ENCODE data around the gene ZNRF2. TPM values are rescaled to one million over a fixed set of nuclear protein-coding genes. Genes with fewer than 3 reads are reported as not detected.

Gene ZNRF2
- total RNA-seq, result 10 to 100 TPM; 35.0 to 43.7 (median 36.3) TPM
- 31.6 TPM for total RNA-seq (2013)

GRCh38 chr7:30284298-30285066 lies at the start of gene ZNRF2:
Gene ZNRF2, plus strand, starts transcription at chr7:30284597. Its CDS starts 761 bp downstream, at chr7:30285358.
- H3K4me3 Mint-ChIP-seq, result peak within 1 kb of the TSS; percentile 84
- intact Hi-C loops (cut with micrococcal nuclease), result loop anchor here (1.0 to 10.0 kb wide), 5 partner anchors 38 to 258 kb away; partner anchors contain the start of genes FKBP14 and MTURN
- peak; percentile 25 for TF ChIP-seq CTCF (IDR thresholded peaks at IDR 0.05)
- peak; percentile 96 to 100 for DNase-seq
- H3K36me3 Mint-ChIP-seq, result peaks cover 13% of the 10 kb centered on the region
- peak within 1 kb of the TSS; percentile 65 for H3K4me3 ChIP-seq (ENCODE audit: low read length)
- peaks cover 0 to 9% of the 10 kb centered on the region in 2 donors for H3K9me3 Mint-ChIP-seq
- H3K4me1 ChIP-seq (ENCODE audit: control insufficient read depth, insufficient read depth, low read length), result peaks cover 8% of the 10 kb centered on the region
- ATAC-seq, result peak; percentile 81 to 94 (median 83)
- peaks cover 52 to 53% of the 10 kb centered on the region in 2 donors for H3K4me1 Mint-ChIP-seq
- H3K27me3 Mint-ChIP-seq (ENCODE audit: low read depth in 2 of 2), result no peaks in the 10 kb centered on the region
- under 1% methylated on average over 90 of the region's 96 CpGs for WGBS (ENCODE audit: insufficient coverage)
- peaks cover 2% of the 10 kb centered on the region for H3K9me3 ChIP-seq (ENCODE audit: control insufficient read depth, insufficient read depth, low read length)
- no peaks in the 10 kb centered on the region for H3K27me3 ChIP-seq (ENCODE audit: control insufficient read depth, insufficient read depth, low read length)
- H3K27ac ChIP-seq (ENCODE audit: low read length), result peak within 1 kb of the TSS; percentile 90
- H3K36me3 ChIP-seq (ENCODE audit: control insufficient read depth, insufficient read depth, low read length), result no peaks in the 10 kb centered on the region
- H3K27ac Mint-ChIP-seq, result peak within 1 kb of the TSS; percentile 89 to 98

- H3K9me3 ChIP-seq (ENCODE audit: control insufficient read depth, insufficient read depth, low read length), result no peaks in the 10 kb centered on the region
- no peak overlapping the region for H3K27ac Mint-ChIP-seq
- peaks cover 12 to 14% of the 10 kb centered on the region in 2 donors for H3K27me3 Mint-ChIP-seq (ENCODE audit: low read depth in 2 of 2)
- H3K27ac ChIP-seq (ENCODE audit: low read length), result no peak overlapping the region
- H3K4me1 Mint-ChIP-seq, result peaks cover 9 to 15% of the 10 kb centered on the region in 2 donors
- no peaks in the 10 kb centered on the region for H3K9me3 Mint-ChIP-seq
- no peak overlapping the region for H3K4me3 ChIP-seq (ENCODE audit: low read length)
- 66% methylated on average over 1 of the region's 1 CpG for whole genome bisulfite sequencing (ENCODE audit: insufficient coverage)
- no peaks in the 10 kb centered on the region for H3K36me3 Mint-ChIP-seq
- intact Hi-C loops (cut with micrococcal nuclease), result no loop called here
- no peak overlapping the region for H3K4me3 Mint-ChIP-seq
- DNase-seq (no peak), ATAC-seq (peak; percentile 42 to 50 (median 44))
- H3K36me3 ChIP-seq (ENCODE audit: control insufficient read depth, insufficient read depth, low read length), result no peaks in the 10 kb centered on the region
- H3K4me1 ChIP-seq (ENCODE audit: control insufficient read depth, insufficient read depth, low read length), result peaks cover 10% of the 10 kb centered on the region
- H3K27me3 ChIP-seq (ENCODE audit: control insufficient read depth, insufficient read depth, low read length), result no peaks in the 10 kb centered on the region
- TF ChIP-seq CTCF (IDR thresholded peaks at IDR 0.05), result no peak
Measured at GRCh38 chr7:30237271-30237695, 47.1 kb upstream of the ZNRF2 start.

GRCh38 chr7:30238721-30239441 lies 45.5 kb upstream of the ZNRF2 start:
- H3K27ac Mint-ChIP-seq, result no peak overlapping the region
- no peaks in the 10 kb centered on the region for H3K36me3 Mint-ChIP-seq
- Histone ChIP-seq H3K9me3 (ENCODE audit: control insufficient read depth, insufficient read depth, low read length) (no peaks in the 10 kb centered on the region), H3K27ac (ENCODE audit: low read length) (no peak overlapping the region), H3K27me3 (ENCODE audit: control insufficient read depth, insufficient read depth, low read length) (no peaks in the 10 kb centered on the region), H3K36me3 (ENCODE audit: control insufficient read depth, insufficient read depth, low read length) (no peaks in the 10 kb centered on the region), H3K4me3 (ENCODE audit: low read length) (no peak overlapping the region), H3K4me1 (ENCODE audit: control insufficient read depth, insufficient read depth, low read length) (peaks cover 10% of the 10 kb centered on the region)
- peaks cover 9 to 15% of the 10 kb centered on the region in 2 donors for H3K4me1 Mint-ChIP-seq
- peaks cover 12 to 14% of the 10 kb centered on the region in 2 donors for H3K27me3 Mint-ChIP-seq (ENCODE audit: low read depth in 2 of 2)
- H3K4me3 Mint-ChIP-seq, result no peak overlapping the region
- DNase-seq, result peak in 1 of 2 donors; percentile 23
- no peak for ATAC-seq
- no peak for TF ChIP-seq CTCF (IDR thresholded peaks at IDR 0.05)
- no peaks in the 10 kb centered on the region for H3K9me3 Mint-ChIP-seq
- intact Hi-C loops (cut with micrococcal nuclease), result no loop called here

All from natural killer cell (primary cell).